ENCODE measurements around the gene WDR74.
"Not testable (repeated sequence)": the region's sequence is repeated elsewhere in the genome, so short reads cannot be mapped to it uniquely, and the experiment has no call there.

Gene WDR74

DNA sequence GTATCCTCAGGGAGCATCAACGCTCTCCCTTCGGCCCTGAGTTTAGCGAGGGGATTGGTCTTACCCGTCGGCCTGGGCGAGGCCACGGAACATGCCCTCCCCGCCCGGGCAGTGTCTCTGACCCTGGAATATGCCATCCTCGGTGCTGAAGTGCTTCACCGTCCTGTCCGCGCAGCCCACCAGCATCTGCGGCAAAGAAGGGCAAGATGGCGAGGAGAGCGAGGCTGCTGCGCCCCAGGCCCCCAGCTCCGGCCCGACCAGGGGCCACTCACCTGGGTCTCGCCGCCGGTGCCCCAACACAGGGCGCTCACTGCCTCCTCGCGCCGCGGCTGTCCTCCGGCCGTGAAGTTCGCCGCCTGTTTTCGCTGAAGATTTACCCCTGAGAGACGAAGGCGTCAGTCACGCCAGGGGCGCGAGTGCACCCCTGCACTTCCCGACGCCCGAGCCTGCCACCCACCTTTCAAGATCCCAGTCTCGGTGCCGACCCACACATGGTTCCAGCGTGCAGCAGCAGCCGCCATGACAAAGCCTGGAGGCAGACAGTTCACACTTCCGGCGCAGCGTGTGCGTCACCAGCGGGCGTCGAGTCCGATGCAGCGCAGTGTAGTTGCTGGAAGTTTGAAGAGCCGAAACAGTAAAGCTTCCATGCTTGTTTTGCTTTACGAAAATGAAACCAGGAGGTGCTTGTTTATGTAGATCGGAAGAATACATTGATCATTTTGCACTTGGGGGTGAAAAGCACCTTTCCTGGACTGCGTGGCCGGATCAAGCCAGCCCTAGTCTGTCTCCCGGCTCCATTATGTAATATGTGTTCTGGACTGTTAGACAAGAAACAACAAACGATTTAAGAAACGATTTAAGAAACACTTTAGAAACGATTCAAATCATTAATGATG lies at the start of gene WDR74:
TSS of gene WDR74 (minus strand) at position 541 of the 896 bp plus-strand sequence. CDS start at position 521, 20 bp downstream.
- DNase-seq, result peak; percentile 95

- no peak for DNase-seq
Measured at GRCh38 chr11:62889126-62889483, 49.7 kb upstream of the WDR74 start.

- no peak for DNase-seq
Measured at GRCh38 chr11:62888406-62888805, 49.0 kb upstream of the WDR74 start.

- no peak for DNase-seq
Measured at GRCh38 chr11:62885137-62885750, 45.9 kb upstream of the WDR74 start.

DNA sequence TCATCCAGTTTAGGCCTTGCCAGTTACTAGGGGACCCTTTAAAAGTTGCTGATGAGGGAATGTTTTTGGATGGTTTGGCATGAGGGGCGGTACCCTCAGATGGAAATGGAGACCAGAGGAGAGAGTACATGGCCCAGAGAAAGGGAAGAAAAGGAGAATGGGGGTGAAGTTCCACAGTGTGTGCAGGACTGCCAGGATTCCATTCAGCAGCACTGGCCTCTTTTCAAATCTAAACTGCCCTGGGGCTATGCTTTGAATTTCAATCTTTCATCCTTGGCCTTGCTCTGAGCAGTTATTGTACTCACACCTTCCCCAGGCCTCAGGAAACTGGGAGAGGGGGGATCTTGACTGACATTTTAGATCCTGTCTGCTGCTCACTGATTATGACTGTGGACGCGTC lies 44.3 kb upstream of the WDR74 start:
- DNase-seq, result no peak

DNA sequence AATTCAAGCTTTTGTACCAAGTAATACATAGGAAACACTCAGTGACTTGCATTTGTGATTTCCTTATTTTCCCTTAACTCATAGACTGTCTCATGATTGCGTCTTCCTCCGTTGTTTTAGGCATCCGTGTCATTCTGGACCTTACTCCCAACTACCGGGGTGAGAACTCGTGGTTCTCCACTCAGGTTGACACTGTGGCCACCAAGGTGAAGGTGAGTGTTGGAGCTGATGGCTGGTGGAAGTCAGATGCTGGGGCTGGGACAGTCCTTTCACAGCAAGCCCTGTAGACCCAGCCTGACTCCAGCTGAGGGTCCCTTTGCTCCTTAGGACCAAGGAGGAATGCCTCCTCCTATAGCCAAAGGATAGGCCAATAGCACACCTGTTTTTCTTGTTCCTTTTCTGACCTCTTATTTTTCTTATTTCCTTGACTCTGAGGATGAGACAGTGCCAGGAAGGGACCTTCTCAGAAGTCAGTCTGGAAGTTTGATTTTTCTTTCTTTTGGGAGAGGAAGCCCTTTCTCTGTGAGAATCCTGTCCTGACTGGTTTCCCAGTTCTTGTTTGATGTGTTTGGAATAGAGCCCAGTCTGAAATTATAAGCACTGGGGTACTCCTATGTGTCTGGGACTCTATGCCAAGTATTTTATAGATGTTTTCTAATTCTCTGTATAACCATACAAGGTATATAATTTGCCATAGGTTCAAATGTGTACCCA lies 43.6 kb upstream of the WDR74 start:
- DNase-seq, result no peak

GRCh38 chr11:62882431-62882749 lies 43.0 kb upstream of the WDR74 start:
- no peak for DNase-seq

DNA sequence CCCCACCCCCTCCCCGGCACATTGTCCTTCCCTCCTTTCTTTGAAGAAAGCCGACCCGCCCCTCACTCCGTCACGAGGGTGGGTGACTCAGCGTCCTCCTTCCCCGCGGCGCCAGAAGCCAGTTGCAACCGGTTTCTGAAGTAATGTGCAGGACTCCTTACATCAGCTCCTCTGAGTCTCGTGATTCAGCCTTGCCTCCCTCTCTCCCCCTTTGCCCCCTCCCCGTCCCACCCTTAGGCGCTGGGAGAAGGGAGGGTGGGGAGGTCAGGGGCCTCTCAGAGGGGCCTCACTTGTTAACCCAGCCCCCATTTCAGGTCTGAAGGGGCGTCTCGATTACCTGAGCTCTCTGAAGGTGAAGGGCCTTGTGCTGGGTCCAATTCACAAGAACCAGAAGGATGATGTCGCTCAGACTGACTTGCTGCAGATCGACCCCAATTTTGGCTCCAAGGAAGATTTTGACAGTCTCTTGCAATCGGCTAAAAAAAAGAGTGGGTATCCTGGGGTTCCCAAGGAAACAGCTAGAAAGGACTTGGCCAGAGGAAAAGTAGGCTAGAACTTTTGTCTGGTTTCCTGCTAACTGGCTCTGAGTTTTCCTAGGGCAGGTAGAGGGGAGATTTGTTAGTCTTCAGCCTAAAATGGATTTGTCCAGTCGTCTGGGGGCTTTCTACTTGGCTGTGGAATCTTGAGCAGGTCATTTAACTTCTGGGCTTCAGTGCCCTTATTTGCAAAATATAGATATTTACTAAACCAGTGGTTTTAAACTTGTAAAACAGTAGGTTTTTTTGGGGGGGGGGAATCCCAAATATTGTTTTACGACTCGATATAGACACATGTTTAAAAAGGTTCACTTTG lies 42.4 kb upstream of the WDR74 start:
- peak; percentile 91 for DNase-seq

- peak; percentile 85 for DNase-seq
Measured at GRCh38 chr11:62880803-62881578, 41.6 kb upstream of the WDR74 start, which contains the start of gene SLC3A2. TSS of gene SLC3A2 (plus strand) at chr11:62880896. CDS start at chr11:62881024, 128 bp downstream.

DNA sequence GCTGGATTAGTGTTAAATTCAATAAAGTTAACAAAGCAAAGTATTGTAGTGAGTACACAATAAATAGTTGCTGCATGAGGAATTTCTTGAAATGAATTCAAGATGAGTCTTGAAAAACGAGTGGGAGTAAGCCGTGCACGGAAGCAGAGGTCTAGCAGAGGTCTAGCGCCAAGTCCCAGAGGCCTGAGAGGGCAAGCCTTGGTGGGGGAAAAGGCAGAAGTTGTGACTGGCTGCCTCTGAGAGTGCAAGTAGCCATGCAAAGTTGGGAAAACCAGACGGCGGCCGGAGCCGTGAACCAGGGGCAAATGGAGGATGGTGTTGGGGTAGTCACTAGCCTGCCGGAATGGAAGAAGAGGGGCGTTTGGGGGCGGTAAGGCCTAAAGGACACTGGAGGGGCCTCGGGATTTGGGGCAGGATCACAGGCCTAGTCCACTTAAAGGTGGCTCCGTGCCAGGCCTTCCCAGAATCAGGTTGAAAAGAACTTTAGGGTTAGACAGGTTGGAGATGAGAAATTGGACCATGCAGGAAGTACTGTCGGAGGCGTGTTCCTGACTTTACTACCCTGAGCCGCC lies 40.9 kb upstream of the WDR74 start:
- no peak for DNase-seq

- DNase-seq, result no peak
Measured at GRCh38 chr11:62879235-62879978, 40.0 kb upstream of the WDR74 start.

DNA sequence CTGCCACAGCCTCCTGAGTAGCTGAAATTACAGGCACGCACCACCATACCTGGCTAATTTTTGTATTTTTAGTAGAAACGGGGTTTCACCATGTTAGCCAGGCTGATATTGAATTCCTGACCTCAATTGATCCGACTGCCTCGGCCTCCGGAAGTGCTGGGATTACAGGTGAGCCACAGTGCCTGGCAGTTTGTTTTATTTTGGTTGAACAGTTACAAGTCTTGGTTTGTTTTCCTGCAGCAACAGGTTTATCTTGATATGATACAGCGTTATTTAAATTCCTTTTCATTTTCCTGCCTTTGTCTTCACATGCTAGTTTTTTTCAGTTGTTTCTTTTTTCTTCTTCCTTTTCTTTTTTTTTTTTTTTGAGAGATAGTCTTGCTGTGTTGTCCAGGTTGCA lies 37.3 kb upstream of the WDR74 start:
- DNase-seq, result no peak

GRCh38 chr11:62875698-62876478 lies 36.5 kb upstream of the WDR74 start:
- DNase-seq, result no peak

DNA sequence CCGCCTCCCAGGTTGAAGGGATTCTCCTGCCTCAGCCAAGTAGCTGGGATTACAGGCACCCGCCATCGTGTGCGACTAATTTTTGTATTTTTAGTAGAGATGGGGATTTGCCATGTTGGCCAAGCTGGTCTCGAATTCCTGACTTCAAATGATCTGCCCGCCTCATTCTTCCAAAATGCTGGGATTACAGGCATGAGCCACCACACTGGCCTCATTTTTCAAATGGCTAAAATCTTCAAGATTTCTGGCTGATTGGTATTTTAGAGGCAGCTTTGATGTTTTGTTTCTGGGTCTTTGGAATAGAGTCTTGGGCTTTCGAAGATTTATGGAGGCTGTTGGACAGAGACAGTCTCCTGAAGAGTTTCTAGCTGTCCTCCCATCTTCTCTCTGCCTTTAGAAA lies 35.5 kb upstream of the WDR74 start:
- DNase-seq, result no peak

- no peak for DNase-seq
Measured at GRCh38 chr11:62865635-62866034, 26.2 kb upstream of the WDR74 start.

DNA sequence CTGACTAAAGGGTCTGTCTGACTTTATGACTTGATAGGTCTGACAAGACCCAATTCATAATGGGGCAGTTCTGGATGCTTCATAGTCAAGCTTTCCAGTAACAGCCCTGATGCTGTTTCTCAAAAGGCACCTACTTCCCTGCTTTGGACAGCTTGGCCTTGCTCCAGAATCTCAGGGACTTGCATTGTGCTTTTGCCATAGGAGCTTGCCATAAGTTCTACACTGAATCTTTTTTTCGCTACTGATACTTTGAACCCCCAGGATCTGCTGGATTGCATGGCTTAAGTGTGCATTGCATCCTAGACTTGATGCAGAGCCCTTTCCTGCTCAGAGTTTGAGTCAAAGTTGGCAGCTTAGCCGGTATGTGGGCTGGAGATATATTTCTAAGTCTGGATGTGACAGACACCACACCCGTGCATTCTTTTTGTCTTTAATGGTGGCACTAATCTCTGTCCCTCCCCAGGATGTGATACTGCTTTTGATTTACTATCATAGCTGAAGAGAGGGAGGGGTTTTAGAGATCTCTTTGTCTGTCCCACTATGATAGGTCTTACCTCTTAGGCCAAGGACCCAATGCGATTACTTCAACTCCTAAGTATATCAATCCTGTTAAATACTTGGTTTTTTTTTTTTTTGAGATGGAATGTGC lies 24.4 kb upstream of the WDR74 start:
- no peak for DNase-seq

DNA sequence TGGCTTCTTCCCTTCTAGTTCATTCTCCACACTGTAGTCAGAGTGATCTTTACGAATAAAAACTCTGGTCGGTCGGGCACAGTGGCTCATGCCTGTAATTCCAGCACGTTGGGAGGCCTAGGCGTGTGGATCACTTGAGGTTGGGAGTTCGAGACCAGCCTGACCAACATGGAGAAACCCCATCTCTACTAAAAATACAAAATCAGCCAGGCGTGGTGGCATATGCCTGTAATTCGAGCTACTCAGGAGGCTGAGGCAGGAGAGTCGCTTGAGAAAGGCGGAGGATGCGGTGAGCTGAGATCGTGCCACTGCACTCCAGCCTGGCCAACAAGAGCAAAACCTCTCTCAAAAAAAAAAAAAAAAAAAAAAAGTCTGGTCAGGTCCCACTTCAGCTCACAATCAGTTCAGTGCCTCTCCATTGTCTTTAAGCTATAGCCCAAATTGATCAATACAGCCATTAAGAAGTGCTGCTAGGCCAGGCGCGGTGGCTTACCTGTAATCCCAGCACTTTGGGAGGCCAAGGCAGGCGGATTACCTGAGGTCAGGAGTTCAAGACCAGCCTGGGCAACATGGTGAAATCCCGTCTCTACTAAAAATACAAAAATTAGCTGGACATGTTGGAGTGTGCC lies 22.3 kb upstream of the WDR74 start:
- not testable (repeated sequence) for DNase-seq

DNA sequence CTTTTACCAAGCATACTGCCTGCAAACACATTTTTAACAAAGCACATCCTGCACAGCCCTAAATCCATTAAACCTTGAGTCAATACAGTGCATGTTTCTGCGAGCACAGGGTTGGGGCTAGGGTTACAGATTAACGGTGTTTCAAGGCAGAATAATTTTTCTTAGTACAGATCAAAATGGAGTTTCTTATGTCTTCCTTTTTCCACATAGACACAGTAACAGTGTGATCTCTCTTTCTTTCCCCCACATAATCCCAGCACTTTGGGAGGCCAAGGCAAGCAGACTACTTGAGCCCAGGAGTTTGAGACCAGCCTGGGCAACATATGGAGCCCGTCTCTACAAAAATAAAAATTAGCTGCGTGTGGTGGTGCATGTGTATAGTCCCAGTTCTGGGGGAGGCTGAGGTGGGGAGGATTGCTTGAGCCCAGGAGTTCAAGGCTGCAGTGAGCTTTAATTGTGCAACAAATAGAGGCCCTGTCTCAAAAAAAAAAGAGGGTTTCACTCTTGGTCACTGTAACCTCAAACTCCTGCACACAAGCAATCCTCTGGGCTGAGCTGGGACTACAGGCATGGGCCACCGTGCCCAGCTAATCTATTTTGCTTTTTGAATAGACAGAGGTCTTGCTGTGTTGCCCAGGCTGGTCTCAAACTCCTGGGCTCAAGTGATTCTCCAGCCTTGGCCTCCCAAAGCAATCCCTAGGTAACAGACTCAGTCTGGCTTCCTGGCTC lies 21.6 kb upstream of the WDR74 start:
- no peak for DNase-seq
